Mucosa of descending colon (tissue), 3 donors: ENCODE measurements around the gene SLC35G3. TPM values are rescaled to one million over a fixed set of nuclear protein-coding genes. Genes with fewer than 3 reads are reported as not detected.
"Not testable (repeated sequence)": the region's sequence is repeated elsewhere in the genome, so short reads cannot be mapped to it uniquely, and the experiment has no call there.

Experiments
- ATAC-seq: fragments of 200-7000 bp; cut with Tn5 transposase; one replicate; pipeline ENCODE4 v1.9.1; 2020; ENCODE audit warnings: mild to moderate bottlenecking, moderate library complexity
- DNase-seq, 3 donors: peaks; one replicate each; pipeline ENCODE4 v3.0.0-alpha.2; 2020
- H3K36me3 ChIP-seq: fragments of 200-600 bp; one replicate; pipeline ENCODE4 v1.8.0; 2021; ENCODE audit warnings: low read depth, mild to moderate bottlenecking
- H3K4me1 ChIP-seq: fragments of 200-600 bp; one replicate; pipeline ENCODE4 v1.8.0; 2021; ENCODE audit warnings: low read depth, mild to moderate bottlenecking
- H3K4me3 ChIP-seq: fragments of 200-600 bp; one replicate; pipeline ENCODE4 v1.8.0; 2021; ENCODE audit warnings: mild to moderate bottlenecking
- H3K9me3 ChIP-seq: fragments of 200-600 bp; one replicate; pipeline ENCODE4 v1.8.0; 2021; ENCODE audit warnings: mild to moderate bottlenecking
- CTCF ChIP-seq: fragments of 200-600 bp; IDR thresholded peaks from one replicate; pipeline ENCODE4 v1.8.0; 2022; ENCODE audit warnings: antibody characterized with exemption, mild to moderate bottlenecking
- intact Hi-C, 2 donors: fragments of 100-400 bp; cut with DNase I in 1 of 2; cut with micrococcal nuclease in 1 of 2; formaldehyde crosslinking; loops; one replicate each; pipeline versions ENCODE4 v1.11.0 to v1.11.1; 2022; cut with DNase I, micrococcal nuclease
- total RNA-seq, 3 donors: library from RNA; stranded (reverse); fragmentation: NEBNext Ultra II Directional in 2 of 3; extraction: Animal tissue kit (Norgen Biotek cat#: 25700) in 2 of 3; gene quantifications; one replicate each; pipeline versions ENCODE4 v1.2.1 to v1.2.4, GENCODE V29; 2021 to 2023
- donor health status: DM: no; HTN: no; CAD: no; lungs with moderate emphysema.
- donor health status: DM: no; HTN: no; CAD: no.
- donor health status: DM: no; HTN: yes; CAD: no.

The SLC35G3 gene
- total RNA-seq, 3 donors from 2014 or later: not detected

DNA sequence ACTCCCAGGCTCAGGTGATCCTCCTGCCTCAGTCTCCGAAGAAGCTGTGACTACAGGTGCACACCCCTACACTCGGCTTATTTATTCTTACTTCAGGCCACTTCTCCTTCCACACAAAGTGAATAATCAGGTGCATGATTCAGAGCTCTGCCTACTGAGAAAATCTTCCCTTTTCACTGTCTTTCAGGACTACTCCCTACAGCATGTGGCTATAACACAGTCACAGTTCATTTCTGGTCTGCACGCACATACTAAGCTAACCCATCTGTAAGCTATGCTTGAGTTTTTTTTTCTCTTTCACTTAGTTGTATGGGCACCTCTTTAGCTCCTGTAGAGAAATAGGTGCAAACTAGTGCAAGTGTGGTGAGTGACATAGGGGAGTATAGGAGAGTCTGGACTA is 41.1 kb upstream of the SLC35G3 start:
- no peak overlapping the region for H3K4me3 ChIP-seq
- DNase-seq: no peak
- no peaks in the 10 kb centered on the region for H3K36me3 ChIP-seq
- no peaks in the 10 kb centered on the region for H3K9me3 ChIP-seq
- no peaks in the 10 kb centered on the region for H3K4me1 ChIP-seq
- ATAC-seq: no peak
- TF ChIP-seq CTCF: no peak
- intact Hi-C loops: no loop called here

DNA sequence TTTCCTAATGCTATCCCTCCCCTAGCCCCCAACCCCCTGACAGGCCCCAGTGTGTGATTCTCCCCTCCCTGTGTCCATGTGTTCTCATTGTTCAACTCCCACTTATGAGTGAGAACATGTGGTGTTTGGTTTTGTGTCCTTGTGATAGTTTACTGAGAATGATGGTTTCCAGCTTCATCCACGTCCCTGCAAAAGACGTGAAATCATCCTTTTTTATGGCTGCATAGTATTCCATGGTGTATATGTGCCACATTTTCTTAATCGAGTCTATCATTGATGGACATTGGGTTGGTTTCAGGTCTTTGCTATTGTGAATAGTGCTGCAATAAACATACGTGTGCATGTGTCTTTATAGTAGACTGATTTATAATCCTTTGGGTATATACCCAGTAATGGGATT is 40.1 kb upstream of the SLC35G3 start:
- ATAC-seq, DNase-seq, H3K4me1 ChIP-seq, intact Hi-C loops, H3K4me3 ChIP-seq, H3K9me3 ChIP-seq, H3K36me3 ChIP-seq: not testable (repeated sequence)

DNA sequence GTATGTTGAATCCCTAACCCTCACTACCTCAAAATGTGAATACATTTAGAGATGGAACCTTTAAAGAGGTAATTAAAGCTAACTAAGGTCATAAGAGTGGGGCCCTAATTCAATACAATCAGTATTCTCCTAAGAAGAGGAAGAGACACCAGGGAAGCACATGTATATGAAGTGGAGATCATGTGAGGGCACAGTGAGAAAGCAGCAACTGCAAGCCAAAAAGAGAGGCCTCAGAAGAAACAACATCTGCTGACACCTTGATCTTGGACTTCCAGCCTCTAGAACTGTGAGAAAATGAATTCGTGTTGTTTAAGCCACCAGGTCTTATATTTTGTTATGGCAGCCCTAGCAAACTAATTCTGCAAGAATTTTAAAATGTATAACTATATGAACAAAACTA is 35.4 kb upstream of the SLC35G3 start:
- ATAC-seq (no peak), DNase-seq (no peak)
- no peaks in the 10 kb centered on the region for H3K36me3 ChIP-seq
- H3K9me3 ChIP-seq: no peaks in the 10 kb centered on the region
- TF ChIP-seq CTCF: no peak
- H3K4me3 ChIP-seq: no peak overlapping the region
- H3K4me1 ChIP-seq: no peaks in the 10 kb centered on the region
- intact Hi-C loops: no loop called here

DNA sequence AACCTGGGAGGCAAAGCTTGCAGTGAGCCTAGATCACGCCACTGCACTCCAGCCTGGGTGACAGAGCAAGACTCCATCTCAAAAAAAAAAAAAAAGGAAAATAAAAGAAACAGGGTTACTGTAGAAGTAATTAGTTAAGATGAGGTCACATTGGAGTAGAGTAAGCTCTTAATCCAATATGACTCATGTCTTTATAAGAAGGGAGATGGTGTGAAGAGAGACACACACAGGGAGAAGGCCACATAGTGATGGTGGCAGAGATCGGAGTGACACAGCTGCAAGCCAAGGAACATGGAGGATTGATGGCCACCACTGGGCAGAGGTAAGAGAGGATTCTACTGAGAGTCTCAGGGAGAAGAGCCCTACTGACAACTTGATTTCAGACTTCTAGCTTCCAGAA is 33.4 kb upstream of the SLC35G3 start:
- ATAC-seq: no peak
- intact Hi-C loops: no loop called here
- Histone ChIP-seq H3K36me3 (no peaks in the 10 kb centered on the region), H3K4me1 (no peaks in the 10 kb centered on the region), H3K9me3 (no peaks in the 10 kb centered on the region), H3K4me3 (no peak overlapping the region)
- DNase-seq: no peak
- TF ChIP-seq CTCF: no peak

GRCh38 chr17:35224436-35224835 is 30.2 kb upstream of the SLC35G3 start:
- TF ChIP-seq CTCF: no peak
- intact Hi-C loops: no loop called here
- no peaks in the 10 kb centered on the region for H3K4me1 ChIP-seq
- H3K4me3 ChIP-seq: no peak overlapping the region
- H3K36me3 ChIP-seq: no peaks in the 10 kb centered on the region
- H3K9me3 ChIP-seq: no peaks in the 10 kb centered on the region
- DNase-seq (no peak), ATAC-seq (no peak)

- no peak for TF ChIP-seq CTCF
- Histone ChIP-seq H3K36me3 (no peaks in the 10 kb centered on the region), H3K4me1 (no peaks in the 10 kb centered on the region), H3K9me3 (no peaks in the 10 kb centered on the region), H3K4me3 (no peak overlapping the region)
- intact Hi-C loops: no loop called here
- DNase-seq: no peak
- no peak for ATAC-seq
These were observed 28.3 kb upstream of the SLC35G3 start for GRCh38 chr17:35222452-35222851.
